AG09309 (cell line): Measurements from ENCODE around the gene LAMC1.

Source experiments
- DNase-seq: peaks from one replicate; pipeline ENCODE4 v3.0.0-alpha.2; 2010; ENCODE audit warnings: low read depth
- H3K4me3 ChIP-seq: 2 replicates; pipeline ENCODE4 v1.5.1; 2011; ENCODE audit warnings: mild to moderate bottlenecking, low read depth, low read length, moderate library complexity; ENCODE audit not compliant: control insufficient read depth
- TF ChIP-seq, protein P1 (sequence below): IDR thresholded peaks from 2 replicates; pipeline ENCODE4 v1.5.1; 2011; ENCODE audit warnings: mild to moderate bottlenecking, low read depth, low read length, inconsistent platforms; ENCODE audit not compliant: insufficient read depth, control insufficient read depth; ENCODE audit errors: missing control alignments

The LAMC1 gene

DNA sequence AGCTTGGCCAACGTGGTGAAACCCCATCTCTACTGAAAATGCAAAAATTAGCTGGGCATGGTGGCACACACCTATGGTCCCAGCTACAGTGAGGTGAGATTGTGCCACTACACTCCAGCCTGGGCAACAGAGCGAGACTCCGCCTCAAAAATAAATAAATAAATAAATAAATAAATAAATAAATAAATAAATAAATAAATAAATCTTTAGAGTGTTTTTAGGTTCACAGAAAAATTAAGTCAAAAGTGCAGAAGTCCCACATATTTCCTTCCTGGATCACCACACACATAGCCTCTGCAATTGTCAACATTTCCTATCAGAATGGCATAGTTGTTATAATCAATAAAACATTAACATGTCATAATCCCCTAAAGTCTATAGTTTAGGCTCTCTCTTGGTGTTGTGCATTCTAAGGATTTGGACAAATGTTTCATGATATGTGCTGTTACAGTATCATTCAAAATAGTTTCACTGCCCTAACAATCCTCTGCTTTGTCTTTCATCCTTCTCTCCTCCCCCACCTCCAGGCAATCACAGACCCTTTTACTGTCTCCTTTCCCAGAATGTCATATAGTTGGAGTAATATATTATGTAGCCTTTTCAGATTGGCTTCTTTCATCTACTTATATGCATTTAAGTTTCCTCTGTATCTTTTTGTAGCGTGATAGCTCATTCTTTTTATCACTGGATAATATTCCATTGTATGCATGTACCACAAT lies 58.3 kb downstream of the LAMC1 start:
- DNase-seq: no peak

DNA sequence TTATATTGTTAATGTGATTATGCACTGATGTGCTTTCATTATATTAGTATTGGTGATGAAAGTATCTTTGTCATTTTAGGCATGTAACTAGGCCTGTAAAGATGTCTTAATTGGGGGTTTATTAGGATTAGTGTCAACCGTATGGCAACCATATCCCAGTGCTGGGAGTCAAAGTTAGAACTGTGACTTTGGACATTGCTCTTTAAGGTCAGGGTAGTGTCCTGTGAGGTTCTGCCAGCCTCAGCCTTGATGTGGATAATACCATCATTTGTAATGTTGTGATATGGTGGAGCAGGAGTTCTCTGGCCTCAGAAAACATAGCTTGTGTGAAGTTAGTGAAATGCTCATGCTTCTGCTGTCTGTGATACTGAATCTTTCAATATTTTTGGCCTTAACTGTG lies 59.4 kb downstream of the LAMC1 start:
- no peak for DNase-seq
- TF ChIP-seq, protein P1, sequence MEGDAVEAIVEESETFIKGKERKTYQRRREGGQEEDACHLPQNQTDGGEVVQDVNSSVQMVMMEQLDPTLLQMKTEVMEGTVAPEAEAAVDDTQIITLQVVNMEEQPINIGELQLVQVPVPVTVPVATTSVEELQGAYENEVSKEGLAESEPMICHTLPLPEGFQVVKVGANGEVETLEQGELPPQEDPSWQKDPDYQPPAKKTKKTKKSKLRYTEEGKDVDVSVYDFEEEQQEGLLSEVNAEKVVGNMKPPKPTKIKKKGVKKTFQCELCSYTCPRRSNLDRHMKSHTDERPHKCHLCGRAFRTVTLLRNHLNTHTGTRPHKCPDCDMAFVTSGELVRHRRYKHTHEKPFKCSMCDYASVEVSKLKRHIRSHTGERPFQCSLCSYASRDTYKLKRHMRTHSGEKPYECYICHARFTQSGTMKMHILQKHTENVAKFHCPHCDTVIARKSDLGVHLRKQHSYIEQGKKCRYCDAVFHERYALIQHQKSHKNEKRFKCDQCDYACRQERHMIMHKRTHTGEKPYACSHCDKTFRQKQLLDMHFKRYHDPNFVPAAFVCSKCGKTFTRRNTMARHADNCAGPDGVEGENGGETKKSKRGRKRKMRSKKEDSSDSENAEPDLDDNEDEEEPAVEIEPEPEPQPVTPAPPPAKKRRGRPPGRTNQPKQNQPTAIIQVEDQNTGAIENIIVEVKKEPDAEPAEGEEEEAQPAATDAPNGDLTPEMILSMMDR: no peak
- H3K4me3 ChIP-seq: no peak overlapping the region

More for the DNA sequence above, 58.3 kb downstream of the LAMC1 start:
- no peak overlapping the region for H3K4me3 ChIP-seq
- TF ChIP-seq, protein P1: no peak

DNA sequence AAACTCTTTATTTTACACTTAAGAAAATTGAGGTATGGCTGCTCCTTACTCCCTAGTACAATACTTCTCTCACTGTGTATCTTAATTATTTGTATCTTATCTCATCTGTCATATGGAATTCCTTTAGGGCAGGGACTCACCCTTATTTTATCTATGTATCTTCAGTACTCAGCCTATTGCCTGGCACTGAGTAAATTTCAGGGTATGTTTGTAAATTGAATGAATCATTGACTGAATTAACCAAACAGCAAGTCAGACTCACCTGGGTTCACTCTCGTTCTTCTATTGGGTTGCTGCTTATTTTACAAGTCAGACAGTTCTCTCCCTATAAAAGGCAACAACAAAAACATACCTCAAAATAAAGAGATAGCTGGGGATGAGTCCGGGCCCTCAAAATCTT lies 63.8 kb downstream of the LAMC1 start:
- no peak for DNase-seq
- no peak overlapping the region for H3K4me3 ChIP-seq
- TF ChIP-seq, protein P1: no peak

DNA sequence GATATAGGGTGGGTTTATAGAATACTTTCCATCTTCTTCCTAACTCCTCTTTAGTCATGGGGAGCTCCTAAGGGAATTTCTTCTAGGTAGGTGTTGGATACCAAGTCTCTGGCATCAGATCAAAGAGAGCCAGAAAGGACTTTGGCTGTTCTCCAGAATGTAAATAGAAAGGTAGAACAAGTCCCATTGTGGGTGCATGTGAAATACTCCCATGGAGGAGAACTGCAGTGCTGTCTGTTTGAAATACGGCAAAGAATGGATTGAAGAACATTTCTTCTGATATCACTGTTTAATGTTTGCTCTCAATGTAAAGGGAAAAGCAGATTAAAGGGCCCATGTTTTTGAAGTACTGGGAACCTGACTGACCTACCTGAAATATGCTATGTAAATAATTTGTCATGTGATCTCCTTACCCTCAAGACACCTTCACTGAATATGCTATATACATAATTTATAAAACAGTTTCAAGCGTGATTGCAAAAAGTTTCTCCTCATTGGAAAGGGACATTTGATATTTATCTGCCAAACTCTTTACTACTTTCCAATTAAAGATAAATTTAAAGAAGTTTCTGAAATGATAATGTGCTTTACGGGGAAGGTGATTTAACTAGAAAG lies 65.9 kb downstream of the LAMC1 start:
- TF ChIP-seq, protein P1: no peak
- no peak overlapping the region for H3K4me3 ChIP-seq
- no peak for DNase-seq

DNA sequence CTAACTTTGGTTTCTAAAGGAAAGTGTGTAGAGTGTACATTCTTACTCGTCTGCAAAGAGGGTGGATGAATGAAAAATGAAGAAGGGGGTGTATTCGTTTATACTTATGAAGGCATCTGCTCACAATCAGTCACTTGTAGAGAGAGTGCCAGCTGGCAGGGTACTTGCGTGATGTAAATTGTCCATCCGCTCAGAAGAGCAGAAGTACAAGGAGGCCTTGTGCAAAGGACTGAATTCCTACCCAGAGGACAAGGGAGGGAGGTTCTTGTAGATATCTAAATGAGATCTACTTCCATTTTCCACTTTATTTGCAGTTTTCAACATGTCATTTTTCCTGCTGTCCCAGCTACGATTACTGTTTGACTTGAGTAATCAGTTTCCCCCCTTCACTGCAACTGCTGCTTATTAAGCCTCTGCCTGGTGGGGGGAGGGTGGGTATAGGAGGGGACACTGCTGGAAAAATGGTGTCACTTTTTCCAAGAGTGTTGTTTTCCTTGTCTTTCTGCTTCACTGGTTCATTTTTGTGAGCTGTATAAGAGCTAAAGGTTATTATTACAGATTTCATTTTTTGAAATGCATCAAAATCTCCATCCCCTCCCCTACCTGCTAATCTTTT lies 67.3 kb downstream of the LAMC1 start:
- H3K4me3 ChIP-seq: no peak overlapping the region
- TF ChIP-seq, protein P1: no peak

DNA sequence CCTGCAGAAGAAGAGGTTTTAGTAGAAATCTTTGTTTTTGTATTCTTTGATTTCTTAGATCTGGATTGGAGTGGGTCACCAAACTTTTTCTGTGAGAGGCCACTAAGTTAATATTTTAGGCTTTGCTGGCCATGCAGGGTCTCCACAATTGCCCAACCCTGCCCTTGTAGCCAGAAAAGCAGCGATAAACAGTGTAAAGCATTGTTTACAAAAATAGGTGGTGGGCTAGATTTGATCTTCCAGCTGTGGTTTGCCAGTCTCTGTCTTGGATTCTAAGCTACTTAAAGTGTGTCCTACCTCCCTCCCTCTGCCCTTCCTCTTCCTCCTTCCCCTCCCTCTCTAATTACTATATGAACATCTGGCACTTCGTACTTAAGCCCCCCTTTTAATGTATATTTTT lies 68.0 kb downstream of the LAMC1 start:
- TF ChIP-seq, protein P1: no peak
- no peak overlapping the region for H3K4me3 ChIP-seq
- DNase-seq: no peak

More for the DNA sequence above, 67.3 kb downstream of the LAMC1 start:
- DNase-seq: no peak
